Daoy (cell line): ENCODE results near the gene C15orf62. TPM values are rescaled to one million over a fixed set of nuclear protein-coding genes. Genes with fewer than 3 reads are reported as not detected.

Source experiments
- DNase-seq: peaks from one replicate; pipeline ENCODE4 v3.0.0-alpha.2; 2015; ENCODE audit warnings: low read depth
- total RNA-seq: library from RNA; depleted of rRNA; stranded (reverse); fragments of >200 nt; shearing (Covaris generic); gene quantifications from 2 replicates; pipeline ENCODE4 v1.2.3, GENCODE V29; 2014

C15orf62 gene
- total RNA-seq, 1 experiment from 2014 or later, result 0.40 TPM

GRCh38 chr15:40782609-40783227 lies 12.9 kb downstream of the C15orf62 start:
- DNase-seq, result peak; percentile 73

DNA sequence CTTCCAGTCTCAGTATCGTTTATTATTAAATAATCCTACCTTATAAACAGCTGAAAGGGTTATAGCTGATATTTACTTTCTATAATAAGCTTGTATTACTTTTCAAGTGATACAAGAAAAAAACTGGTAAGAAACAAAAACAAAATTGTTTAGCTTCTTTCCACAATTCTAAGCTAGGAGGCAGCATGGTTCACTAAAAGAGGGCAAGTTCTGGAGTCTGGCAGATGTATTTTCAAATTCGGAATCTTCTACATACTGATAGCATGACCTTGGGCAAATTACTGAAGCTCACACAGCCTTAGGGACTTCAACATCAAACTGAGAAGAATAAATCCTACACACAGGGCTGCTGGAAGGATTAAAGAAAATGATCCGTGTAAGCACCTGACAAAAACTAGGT lies 15.4 kb downstream of the C15orf62 start:
- no peak for DNase-seq

- no peak for DNase-seq
Observed at GRCh38 chr15:40785814-40786213, 16.0 kb downstream of the C15orf62 start.

DNA sequence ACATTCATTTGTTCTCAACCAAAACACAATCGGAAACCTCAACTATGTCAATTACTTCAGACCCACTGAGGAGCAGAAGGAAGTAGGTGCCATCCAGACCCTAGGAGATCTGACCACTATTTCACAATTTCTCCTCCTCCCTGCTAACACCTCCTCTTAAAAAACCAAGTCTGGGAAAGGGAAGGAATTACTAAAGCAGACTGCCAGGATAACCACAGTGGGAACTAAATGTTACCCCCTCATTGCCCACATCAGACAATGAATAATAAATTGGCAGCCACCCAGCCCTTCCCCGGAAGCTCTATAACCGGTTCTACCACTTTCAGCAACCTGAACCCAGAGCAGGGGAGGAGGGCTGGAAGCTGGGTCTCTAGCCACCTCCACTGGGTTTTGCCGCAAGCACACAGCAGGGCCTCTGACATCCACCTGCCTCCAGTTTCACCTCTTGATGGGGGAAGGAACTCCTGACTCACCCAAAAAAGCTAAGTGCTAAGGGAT lies 17.6 kb downstream of the C15orf62 start:
- peak; percentile 89 for DNase-seq

DNA sequence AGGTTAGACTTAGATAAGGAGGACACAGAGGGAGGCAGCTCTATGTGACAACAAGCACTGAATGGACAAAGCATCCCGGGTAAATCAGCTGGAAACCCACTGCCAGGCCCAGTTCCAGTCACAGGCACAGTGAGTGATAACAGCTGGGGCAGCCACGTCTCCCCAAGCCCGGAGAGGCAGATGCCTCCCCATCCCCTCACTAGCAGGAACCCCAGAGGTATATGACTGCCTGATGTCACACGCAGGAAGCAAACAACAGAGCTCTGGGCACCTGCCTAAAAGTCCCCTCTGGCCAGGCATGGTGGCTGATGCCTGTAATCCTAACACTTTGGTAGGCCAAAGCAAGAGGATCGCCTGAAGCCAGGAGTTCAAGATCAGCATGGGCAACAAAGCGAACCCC lies 18.2 kb downstream of the C15orf62 start:
- DNase-seq, result no peak

GRCh38 chr15:40789119-40789518 lies 19.3 kb downstream of the C15orf62 start:
- no peak for DNase-seq

- DNase-seq, result no peak
Observed at GRCh38 chr15:40789999-40790398, 20.2 kb downstream of the C15orf62 start.

- no peak for DNase-seq
Observed at GRCh38 chr15:40790718-40791117, 20.9 kb downstream of the C15orf62 start.

DNA sequence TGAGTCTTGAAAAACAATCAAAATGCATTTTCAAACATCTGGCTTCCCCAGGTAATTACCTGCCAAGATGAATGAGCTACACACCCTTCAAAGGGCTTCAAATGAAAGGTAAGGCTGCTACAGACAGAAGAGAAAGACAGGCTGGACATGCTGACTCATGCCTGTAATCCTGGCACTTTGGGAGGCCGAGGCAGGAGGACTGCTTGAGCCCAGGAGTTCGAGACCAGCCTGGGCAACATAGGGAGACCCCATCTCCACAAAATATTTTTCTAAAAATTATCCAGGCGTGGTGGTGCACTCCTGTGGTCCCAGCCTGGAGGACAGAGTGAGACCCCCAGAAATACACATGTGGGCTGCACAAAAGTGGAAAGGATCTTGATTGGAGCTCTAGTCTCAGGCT lies 22.6 kb downstream of the C15orf62 start:
- no peak for DNase-seq

DNA sequence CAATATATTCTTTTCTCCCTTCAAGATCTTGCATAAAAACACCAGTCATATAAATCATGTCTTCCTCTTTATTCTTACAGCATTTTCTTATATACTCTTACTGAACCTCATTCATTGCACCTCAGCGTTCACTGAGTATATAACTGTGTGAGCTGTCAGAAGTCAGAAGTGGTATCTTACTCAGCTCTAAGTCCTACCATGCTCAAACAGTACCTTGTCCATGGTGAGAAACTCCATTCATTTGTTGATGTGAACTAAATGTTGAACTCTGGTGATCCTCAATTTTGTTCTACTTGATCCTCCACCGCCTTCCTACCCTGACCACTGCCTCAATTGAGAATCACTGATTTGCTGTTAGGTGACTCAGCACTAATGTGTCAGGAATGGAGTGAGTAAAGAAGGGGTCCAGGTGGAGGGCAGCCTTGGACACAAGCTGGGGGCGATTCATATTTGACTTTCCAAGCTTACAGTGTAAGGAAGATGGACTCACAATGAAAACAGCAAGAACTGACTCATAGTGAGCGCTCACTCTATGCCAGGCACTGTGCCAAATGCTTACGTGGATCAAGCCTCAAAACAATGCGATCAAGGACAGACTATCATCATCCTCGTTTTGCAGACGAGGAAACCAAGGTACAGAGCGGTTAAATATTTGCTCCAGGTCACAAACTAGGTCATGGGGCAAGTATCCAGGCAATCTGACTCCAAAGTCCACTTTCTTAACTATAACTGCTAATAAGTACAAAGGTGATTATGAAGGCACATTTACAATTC lies 23.6 kb downstream of the C15orf62 start:
- DNase-seq, result peak; percentile 93

DNA sequence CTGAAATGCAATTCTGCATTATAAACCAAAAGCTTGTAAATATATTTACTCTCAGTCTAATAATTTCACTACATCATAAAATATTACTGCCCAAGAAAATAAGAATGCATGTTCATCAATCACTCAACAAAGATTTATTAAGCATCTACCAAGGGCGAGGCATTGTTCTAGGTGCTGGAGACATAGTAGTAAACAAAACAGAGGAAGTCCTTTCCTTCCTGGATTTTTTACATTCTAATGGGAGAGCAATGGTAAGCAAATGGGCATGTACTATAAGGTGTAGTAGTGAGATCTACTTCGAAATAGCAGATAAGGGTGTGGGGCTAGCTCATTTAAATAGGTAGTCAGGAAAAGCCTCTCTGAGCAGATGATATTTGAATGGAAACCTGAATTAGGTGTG lies 26.3 kb downstream of the C15orf62 start:
- DNase-seq, result no peak

- DNase-seq, result no peak
Observed at GRCh38 chr15:40796512-40796911, 26.7 kb downstream of the C15orf62 start.

DNA sequence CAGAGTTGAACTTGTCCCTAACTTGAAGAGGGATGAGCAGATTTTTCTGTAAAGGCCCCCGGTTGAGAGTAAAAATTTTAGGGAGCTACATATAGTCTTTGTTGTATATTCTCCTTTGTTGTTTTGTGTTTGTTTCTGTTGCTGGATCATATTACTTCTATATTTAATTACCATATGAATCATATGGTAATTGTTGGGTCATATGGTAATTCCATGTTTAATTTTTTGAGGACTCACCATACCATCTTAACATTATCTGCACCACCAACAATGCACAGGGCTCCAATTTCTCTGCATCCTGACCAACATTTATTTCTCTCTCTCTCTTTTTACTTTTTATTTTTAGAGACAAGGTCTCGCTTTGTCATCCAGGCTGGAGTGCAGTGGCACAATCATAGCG lies 29.7 kb downstream of the C15orf62 start:
- DNase-seq, result no peak

- no peak for DNase-seq
Observed at GRCh38 chr15:40803076-40803475, 33.3 kb downstream of the C15orf62 start.

DNA sequence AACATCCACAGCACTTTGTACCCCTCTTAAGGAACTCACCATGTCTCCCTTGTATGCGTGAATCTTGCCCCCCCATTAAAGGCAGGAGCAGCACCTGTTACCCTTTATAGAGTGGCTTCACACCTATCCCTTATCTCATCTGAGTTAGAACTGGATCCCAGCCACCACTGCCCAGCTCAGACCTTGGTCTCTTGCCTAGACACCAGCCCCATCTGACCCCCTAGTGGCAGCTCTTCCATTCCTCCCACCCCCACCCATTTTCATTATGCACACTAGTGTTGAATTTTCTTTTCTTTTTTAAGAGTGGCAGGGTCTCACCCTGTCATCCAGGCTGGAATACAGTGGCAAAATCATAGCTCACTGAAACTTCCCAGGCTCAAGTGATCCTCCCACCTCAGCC lies 33.9 kb downstream of the C15orf62 start:
- no peak for DNase-seq

GRCh38 chr15:40806672-40807027 lies 36.9 kb downstream of the C15orf62 start:
- DNase-seq, result no peak

GRCh38 chr15:40807028-40807887 lies 37.5 kb downstream of the C15orf62 start, which contains the start of the genes DNAJC17 and ZFYVE19:
TSS of gene DNAJC17 (minus strand) at chr15:40807473. CDS start at chr15:40807446, 27 bp downstream.
TSS of gene ZFYVE19 (plus strand) at chr15:40807089. CDS start at chr15:40807590, 501 bp downstream.
- peak; percentile 98 for DNase-seq

GRCh38 chr15:40807888-40808461 lies 38.2 kb downstream of the C15orf62 start:
- peak; percentile 21 for DNase-seq

DNA sequence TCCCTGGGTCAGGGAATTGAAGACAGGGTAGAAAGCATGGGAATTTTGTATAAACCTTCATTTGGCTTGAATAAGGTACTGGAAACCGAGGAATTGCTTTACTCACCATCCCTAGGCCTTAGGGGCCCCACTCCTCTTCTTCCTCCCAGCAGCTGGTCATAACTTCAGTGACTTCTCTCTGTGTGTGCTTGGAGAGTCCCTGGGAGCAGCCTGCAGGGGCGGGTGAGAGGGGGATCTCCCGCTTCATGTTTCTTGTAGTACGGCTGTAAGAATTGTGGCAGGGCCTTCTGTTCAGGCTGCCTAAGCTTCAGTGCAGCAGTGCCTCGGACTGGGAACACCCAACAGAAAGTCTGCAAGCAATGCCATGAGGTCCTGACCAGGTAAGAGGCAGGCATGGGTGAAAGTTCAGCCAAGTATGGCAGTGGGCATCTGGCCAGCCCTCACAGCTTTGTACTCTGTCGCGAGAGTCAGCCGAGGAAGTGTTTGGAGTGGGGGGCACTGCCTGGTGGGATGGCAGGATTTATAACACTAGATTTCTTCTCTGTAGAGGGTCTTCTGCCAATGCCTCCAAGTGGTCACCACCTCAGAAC lies 39.2 kb downstream of the C15orf62 start:
- no peak for DNase-seq

DNA sequence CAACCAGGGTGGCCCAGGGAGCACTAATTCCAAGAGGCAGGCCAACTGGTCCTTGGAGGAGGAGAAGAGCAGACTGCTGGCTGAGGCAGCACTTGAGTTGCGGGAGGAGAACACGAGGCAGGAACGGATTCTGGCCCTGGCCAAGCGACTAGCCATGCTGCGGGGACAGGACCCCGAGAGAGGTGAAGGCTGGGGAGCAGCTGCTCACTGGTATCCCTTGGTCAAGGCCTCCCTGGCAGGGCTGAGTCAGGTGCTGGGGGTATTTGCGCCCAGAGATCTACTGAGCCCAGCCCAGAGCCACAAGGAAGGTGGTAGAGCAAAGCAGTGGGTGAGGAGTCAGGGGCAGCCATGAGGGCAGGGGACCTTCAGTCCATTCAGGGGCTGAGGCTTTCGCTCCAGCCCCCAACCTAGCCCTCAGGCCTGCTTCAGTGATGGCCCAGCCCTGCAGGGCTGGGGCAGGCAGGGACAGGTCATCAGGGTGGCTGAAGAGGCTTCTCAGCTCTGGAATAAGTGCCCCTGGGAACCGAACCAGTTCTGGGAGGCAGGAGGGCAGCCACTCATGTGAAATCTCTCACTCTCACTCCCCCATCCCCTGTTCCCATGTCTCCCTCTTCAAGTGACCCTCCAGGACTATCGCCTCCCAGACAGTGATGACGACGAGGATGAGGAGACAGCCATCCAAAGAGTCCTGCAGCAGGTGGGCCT lies 43.1 kb downstream of the C15orf62 start:
- DNase-seq, result no peak
